Parathyroid adenoma (tissue), 2 donors: Measurements from ENCODE around the gene TBC1D26.
"Not testable (repeated sequence)": the region's sequence is repeated elsewhere in the genome, so short reads cannot be mapped to it uniquely, and the experiment has no call there.

ENCODE experiments used
- H2AFZ ChIP-seq: fragments of 300-600 bp; sonication (generic); one replicate; pipeline ENCODE4 v1.7.0; 2017; ENCODE audit warnings: antibody characterized with exemption, mild to moderate bottlenecking
- H3K27ac ChIP-seq: fragments of 300-600 bp; sonication (generic); one replicate; pipeline ENCODE4 v1.7.0; 2017
- H3K27me3 ChIP-seq: fragments of 300-600 bp; sonication (generic); one replicate; pipeline ENCODE4 v1.7.0; 2017; ENCODE audit warnings: low read length; ENCODE audit not compliant: control insufficient read depth, insufficient read depth
- H3K36me3 ChIP-seq: fragments of 300-600 bp; sonication (generic); one replicate; pipeline ENCODE4 v1.7.0; 2017; ENCODE audit warnings: low read length; ENCODE audit not compliant: control insufficient read depth, insufficient read depth
- H3K4me1 ChIP-seq: fragments of 300-600 bp; sonication (generic); one replicate; pipeline ENCODE4 v1.7.0; 2017; ENCODE audit warnings: control low read depth
- H3K4me2 ChIP-seq: fragments of 300-600 bp; sonication (generic); one replicate; pipeline ENCODE4 v1.7.0; 2017; ENCODE audit warnings: low read length
- H3K4me3 ChIP-seq: fragments of 300-600 bp; sonication (generic); one replicate; pipeline ENCODE4 v1.7.0; 2017; ENCODE audit warnings: low read depth, low read length
- H3K79me2 ChIP-seq: fragments of 300-600 bp; sonication (generic); one replicate; pipeline ENCODE4 v1.7.0; 2017; ENCODE audit warnings: control low read depth
- H3K9ac ChIP-seq: fragments of 300-600 bp; sonication (generic); one replicate; pipeline ENCODE4 v1.7.0; 2017; ENCODE audit warnings: mild to moderate bottlenecking
- H3K9me3 ChIP-seq: fragments of 300-600 bp; sonication (generic); one replicate; pipeline ENCODE4 v1.7.0; 2017; ENCODE audit warnings: low read length; ENCODE audit not compliant: control insufficient read depth
- donor health status: primary hyperparathyroidism.

TBC1D26 gene

DNA sequence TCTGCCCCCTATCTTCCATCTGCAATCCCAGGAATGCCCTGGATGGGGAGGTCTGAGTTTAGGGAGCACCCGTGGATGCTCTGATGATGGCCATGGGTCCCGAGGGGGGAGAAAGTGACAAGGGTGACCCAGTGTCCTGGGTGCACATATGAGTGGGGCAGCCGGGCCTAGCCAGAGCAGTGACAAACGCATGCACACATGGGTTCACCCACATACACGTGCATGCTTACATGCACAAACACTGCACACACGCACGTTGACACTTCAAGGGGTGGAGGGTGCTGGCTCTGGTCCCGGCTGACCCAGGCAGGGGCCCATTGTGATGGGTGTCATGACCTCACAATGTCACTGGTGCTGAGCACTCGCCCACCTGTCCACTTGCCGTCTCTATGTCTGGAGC, at the start of gene TBC1D26:
TBC1D26 (plus strand) TSS at position 384 of the 400 bp plus-strand sequence. CDS start 3,066 bp downstream, outside the sequence.
- not testable (repeated sequence) for H3K27me3 ChIP-seq, H3K4me3 ChIP-seq, H3K4me1 ChIP-seq, H3K36me3 ChIP-seq, H3K9me3 ChIP-seq, H3K9ac ChIP-seq, H3K4me2 ChIP-seq, H2AFZ ChIP-seq, H3K27ac ChIP-seq, H3K79me2 ChIP-seq

DNA sequence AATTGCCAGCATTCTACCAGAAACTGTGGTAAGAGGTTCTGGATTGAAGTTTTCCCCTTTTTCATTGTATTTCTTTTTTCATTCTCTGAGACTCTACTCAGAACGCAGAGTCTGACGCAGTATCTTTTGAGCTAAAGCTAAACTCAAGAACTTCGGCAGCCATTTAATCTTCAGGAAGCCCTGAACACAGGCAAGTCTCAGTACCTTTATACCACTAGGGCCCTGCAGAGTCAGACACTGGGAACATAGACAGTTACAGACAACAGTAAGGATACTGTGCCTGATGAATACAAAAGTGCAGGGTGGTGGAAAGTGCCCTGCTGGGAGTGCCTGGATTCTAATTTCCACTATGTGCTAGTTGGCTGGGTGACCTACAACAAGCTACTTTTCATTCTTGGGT, 48.9 kb upstream of the TBC1D26 start:
- H3K9ac ChIP-seq, H3K4me3 ChIP-seq, H3K79me2 ChIP-seq, H3K27ac ChIP-seq, H3K9me3 ChIP-seq, H3K4me1 ChIP-seq, H3K27me3 ChIP-seq, H3K4me2 ChIP-seq, H3K36me3 ChIP-seq: not testable (repeated sequence)
- peak overlapping the region; percentile 99 for H2AFZ ChIP-seq

DNA sequence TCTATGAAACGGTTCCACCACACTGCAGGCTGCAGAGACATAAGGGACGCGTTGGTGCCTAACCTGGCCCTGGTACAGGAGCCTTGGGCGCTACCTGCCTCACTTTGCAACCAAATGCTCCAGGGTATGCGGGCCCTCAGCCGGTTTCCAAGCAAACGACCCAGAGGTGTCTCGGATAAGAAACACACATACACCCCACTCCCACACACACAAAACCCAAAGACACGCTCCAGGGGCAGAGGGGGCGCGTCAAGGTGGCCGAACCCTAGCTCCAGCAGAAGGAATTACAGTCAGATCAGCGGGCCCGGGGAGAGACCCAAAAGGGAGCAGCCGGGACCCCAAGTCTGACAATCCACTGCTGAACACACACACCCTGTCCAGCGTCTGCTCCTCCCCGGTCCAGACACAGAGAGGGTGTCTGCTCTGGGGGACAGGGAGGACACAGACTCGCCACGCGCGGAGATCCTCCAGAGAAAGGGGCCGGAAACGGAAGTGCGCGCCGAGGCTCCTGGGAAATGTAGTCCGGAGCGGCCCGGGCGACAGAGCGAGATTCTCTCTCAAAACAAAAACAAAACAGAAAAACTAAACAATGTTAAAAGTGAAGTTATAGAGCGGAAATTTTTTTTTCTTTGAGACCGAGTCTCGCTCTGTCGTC, 48.1 kb upstream of the TBC1D26 start, which contains the start of gene TRIM16:
TRIM16 (minus strand) TSS at position 488 of the 655 bp plus-strand sequence. CDS start 32,702 bp downstream, outside the sequence.
- not testable (repeated sequence) for H3K79me2 ChIP-seq, H3K9me3 ChIP-seq, H3K4me1 ChIP-seq, H3K9ac ChIP-seq, H3K36me3 ChIP-seq, H3K27me3 ChIP-seq
- H3K4me3 ChIP-seq: peak within 1 kb of the TSS; percentile 72
- peak within 1 kb of the TSS; percentile 99 for H2AFZ ChIP-seq
- peak within 1 kb of the TSS; percentile 47 for H3K27ac ChIP-seq
- peak within 1 kb of the TSS; percentile 71 for H3K4me2 ChIP-seq

DNA sequence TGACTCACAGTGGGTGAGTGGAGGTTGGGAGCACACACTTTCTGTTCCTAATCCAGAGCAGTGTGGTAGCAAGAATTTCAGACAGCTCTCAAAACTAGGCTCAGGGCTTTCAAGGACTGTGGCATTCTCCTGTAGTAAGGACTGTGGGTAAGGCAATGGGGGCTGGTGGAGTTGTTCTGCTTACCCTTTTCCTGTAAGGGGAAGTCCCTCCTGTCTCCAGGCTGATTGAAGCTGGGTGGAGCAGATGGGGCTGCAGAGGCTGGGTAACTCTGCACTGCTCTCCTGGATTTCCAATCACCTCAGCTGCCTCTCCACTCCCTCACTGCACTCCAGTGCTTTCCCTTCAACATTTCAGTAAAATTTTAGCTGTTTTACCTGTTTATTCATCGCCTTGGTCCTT, 44.6 kb upstream of the TBC1D26 start:
- H3K4me2 ChIP-seq, H3K4me3 ChIP-seq: not testable (repeated sequence)

DNA sequence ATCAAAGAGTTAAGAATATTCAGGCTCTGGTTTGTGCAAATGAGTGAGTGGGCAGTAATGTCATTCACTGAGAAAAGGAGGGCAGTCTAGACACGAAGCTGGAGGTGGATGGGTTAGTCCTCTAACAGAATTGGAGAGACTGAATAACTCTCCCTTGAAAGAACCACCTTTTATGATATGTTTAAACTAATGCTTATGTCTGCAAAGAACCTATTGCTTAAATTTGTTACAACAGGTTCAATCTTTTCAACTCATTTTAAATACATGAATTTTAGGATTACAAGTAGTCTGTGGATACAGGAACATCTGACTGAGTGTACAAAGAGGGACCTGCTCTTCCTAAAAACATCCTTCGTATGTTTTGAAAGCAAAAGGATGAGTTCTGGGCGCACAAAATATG, 33.1 kb upstream of the TBC1D26 start:
- not testable (repeated sequence) for H3K27me3 ChIP-seq, H3K79me2 ChIP-seq, H3K9me3 ChIP-seq, H3K4me1 ChIP-seq, H3K36me3 ChIP-seq, H3K9ac ChIP-seq
- Histone ChIP-seq H3K4me2 (peak overlapping the region; percentile 58), H3K27ac (peak overlapping the region; percentile 57), H3K4me3 (peak overlapping the region; percentile 69), H2AFZ (peak overlapping the region; percentile 97)

More for the DNA sequence above, 44.6 kb upstream of the TBC1D26 start:
- H3K4me1 ChIP-seq, H3K27me3 ChIP-seq, H3K27ac ChIP-seq, H2AFZ ChIP-seq, H3K36me3 ChIP-seq, H3K79me2 ChIP-seq, H3K9me3 ChIP-seq, H3K9ac ChIP-seq: not testable (repeated sequence)

DNA sequence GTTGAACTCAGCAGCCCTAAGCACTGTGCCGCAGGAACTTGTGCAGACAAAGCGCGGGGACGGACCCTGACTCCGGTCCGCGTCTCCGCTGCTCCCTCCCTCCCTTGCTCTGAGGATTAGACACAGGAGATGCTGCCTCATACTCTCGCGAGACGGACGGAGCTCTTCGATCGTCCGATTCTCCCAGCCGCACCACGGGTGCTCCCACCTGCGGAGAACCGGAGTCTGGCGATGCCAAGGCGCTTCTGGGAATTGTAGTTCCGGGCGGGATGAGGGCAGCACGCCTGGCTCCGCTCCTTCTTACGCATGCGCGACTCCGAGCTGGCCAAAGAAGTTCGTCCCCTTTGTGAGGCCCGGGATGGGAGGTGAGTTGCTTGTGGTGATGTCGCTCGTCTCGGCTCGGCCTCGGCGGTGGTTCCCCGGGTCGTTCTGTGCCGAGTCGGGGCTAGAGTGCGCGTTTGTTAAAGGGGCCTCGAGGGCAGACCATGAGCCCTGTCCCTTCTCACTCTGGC, 32.6 kb upstream of the TBC1D26 start, which contains the start of gene ZNF286A:
ZNF286A (plus strand) TSS at position 340 of the 512 bp plus-strand sequence. CDS start 578 bp downstream, outside the sequence.
- not testable (repeated sequence) for H3K9me3 ChIP-seq, H3K79me2 ChIP-seq, H3K27me3 ChIP-seq, H3K4me1 ChIP-seq, H3K36me3 ChIP-seq, H3K9ac ChIP-seq
- Histone ChIP-seq H2AFZ (peak within 1 kb of the TSS; percentile 97), H3K4me3 (peak within 1 kb of the TSS; percentile 69), H3K27ac (peak within 1 kb of the TSS; percentile 57), H3K4me2 (peak within 1 kb of the TSS; percentile 58)

DNA sequence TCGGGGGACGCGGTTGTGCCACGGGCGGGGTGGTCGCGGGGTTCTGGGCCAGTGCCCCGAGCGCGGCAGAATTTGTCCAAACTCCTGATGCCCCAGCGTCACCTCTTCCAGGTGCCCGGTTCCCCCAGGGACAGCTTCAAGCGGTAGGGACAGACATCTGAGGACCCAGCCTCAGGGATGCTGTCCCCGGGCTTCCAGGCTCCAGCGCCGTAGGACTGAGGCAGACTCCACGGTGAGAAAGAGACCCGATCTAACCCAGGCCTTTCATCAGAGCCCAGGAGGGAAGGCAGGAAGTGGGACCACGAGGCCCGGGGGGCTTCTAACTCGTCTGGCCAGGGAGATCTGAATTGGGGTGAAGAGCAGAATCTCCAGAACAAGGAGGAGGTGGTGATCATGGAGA, 32.1 kb upstream of the TBC1D26 start:
- peak overlapping the region; percentile 69 for H3K4me3 ChIP-seq
- not testable (repeated sequence) for H3K4me1 ChIP-seq, H3K9ac ChIP-seq, H3K79me2 ChIP-seq, H3K36me3 ChIP-seq, H3K9me3 ChIP-seq, H3K27me3 ChIP-seq
- H3K27ac ChIP-seq: peak overlapping the region; percentile 57
- peak overlapping the region; percentile 97 for H2AFZ ChIP-seq
- peak overlapping the region; percentile 56 for H3K4me2 ChIP-seq

DNA sequence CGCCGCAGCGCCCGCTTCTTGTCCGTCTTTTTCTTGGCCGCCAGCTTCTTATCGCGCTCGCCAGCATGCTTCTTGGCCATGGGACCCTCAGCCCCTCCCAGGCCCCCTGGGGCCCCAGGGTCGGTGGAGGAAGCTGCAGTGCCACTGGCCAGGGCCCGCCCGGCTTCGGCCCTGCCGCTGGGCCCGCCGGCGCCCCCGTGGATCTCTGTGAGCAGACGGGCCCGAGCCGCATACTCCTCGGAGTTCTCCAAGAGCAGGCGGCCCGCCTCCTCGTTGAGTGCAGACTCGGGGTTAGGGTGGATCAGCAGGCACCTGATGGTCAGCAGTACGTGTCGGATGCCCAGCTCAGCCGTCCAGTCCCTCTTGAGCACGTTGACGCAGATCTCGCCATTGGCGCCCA, 27.8 kb upstream of the TBC1D26 start:
- not testable (repeated sequence) for H2AFZ ChIP-seq, H3K9ac ChIP-seq, H3K4me3 ChIP-seq, H3K27ac ChIP-seq, H3K36me3 ChIP-seq, H3K27me3 ChIP-seq, H3K4me1 ChIP-seq, H3K4me2 ChIP-seq, H3K79me2 ChIP-seq, H3K9me3 ChIP-seq

DNA sequence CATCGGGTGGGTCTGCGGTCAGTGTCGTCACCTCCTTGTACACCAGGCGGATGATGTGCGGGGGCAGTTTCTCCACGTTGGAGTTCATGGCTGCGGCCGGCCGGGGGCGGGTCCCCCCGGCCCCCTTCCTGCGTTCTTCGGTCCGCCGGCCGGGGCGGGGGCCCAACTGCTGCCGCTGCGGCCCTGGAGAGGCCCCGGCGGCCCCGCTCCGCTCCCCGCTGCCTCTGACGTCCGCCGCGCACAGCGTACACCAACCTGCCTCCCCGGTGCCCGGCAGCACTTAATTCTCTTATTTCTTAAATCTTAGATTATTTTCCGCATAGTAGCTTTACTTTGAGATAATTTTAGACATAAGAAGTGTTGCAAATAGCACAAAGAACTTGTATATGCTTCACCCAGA, 27.3 kb upstream of the TBC1D26 start:
- not testable (repeated sequence) for H2AFZ ChIP-seq, H3K36me3 ChIP-seq, H3K4me3 ChIP-seq, H3K27ac ChIP-seq, H3K27me3 ChIP-seq, H3K9me3 ChIP-seq, H3K79me2 ChIP-seq, H3K4me2 ChIP-seq, H3K9ac ChIP-seq, H3K4me1 ChIP-seq

DNA sequence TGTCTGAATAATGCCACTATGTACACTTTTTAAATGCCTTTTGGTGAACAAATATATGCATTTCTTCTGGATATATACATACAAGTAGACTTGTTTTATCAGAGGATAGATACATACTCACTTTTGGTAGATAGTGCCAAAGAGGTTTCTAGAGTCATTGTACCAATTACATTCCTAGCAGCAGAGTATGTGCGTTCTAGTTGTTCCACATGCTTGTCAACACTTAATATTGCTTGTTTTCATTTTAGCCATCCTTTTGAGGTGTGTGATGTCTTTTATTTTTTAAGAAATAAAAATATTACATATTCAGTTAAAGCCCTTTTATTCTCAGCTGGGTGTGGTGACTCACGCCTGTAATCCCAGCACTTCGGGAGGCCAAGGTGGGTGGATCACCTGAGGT, 23.2 kb upstream of the TBC1D26 start:
- H3K4me2 ChIP-seq, H3K36me3 ChIP-seq, H3K27ac ChIP-seq, H3K27me3 ChIP-seq, H3K4me1 ChIP-seq, H3K4me3 ChIP-seq, H3K9me3 ChIP-seq, H2AFZ ChIP-seq, H3K79me2 ChIP-seq, H3K9ac ChIP-seq: not testable (repeated sequence)
